ENCODE results near the gene DVL2.

The DVL2 gene

GRCh38 chr17:7233701-7234082 is 625 bp downstream of the DVL2 start (continued):
- TF ChIP-seq ZBTB11 (tag by site-specific recombination; conservative IDR thresholded peaks at IDR 0.05; ENCODE audit: low read depth) (peak; percentile 1; the same call in 1 of the 2 replicates), ZBTB49 (tag by site-specific recombination; IDR thresholded peaks at IDR 0.05; ENCODE audit: low read depth) (no peak), ZIC2 (tag by site-specific recombination; IDR thresholded peaks at IDR 0.05) (no peak), PRDM6 (tag by site-specific recombination; IDR thresholded peaks at IDR 0.05) (no peak), ZNF704 (tag by site-specific recombination; IDR thresholded peaks at IDR 0.05) (no peak), SCRT2 (tag by site-specific recombination; IDR thresholded peaks at IDR 0.05) (no peak), ZNF140 (tag by site-specific recombination; IDR thresholded peaks at IDR 0.05) (no peak)

- 0 out of 2 replicates have a peak overlapping the region, but pooled peaks have one; percentile 2 for H3K4me3 ChIP-seq (ENCODE audit: low read depth, low read length)
- H3K36me3 ChIP-seq (ENCODE audit: control insufficient read depth in 2 of 2, insufficient read depth in 1 of 2, low read length in 2 of 2): peaks cover 22 to 70% of the 10 kb centered on the region in 2 experiments
- ChIA-PET POLR2A (interaction anchor here (14.2 kb wide), 1 partner anchor 10 kb away, joined by 284 read pairs; the partner anchor contains the start of genes ACADVL and DLG4), CTCF (interaction anchor here (1.1 to 1.3 kb wide), 2 partner anchors 11 kb away, joined by 3 read pairs; partner anchors contain the start of gene GABARAP)
- no peaks in the 10 kb centered on the region for H3K9me3 ChIP-seq (ENCODE audit: control insufficient read depth, insufficient read depth, low read depth, low read length)
- peaks cover 3% of the 10 kb centered on the region; the same call in 1 of the 2 replicates for H3K4me1 ChIP-seq (ENCODE audit: control insufficient read depth, insufficient read depth, low read length)
- no peak for TF ChIP-seq RBAK (tag by site-specific recombination; IDR thresholded peaks at IDR 0.05)
- no peak for TF ChIP-seq KLF7 (tag by site-specific recombination; IDR thresholded peaks at IDR 0.05; ENCODE audit: borderline replicate concordance)
- TF ChIP-seq ATF2 (tag by site-specific recombination; IDR thresholded peaks at IDR 0.05; ENCODE audit: low read depth): no peak
- TF ChIP-seq ZSCAN23 (tag by site-specific recombination; IDR thresholded peaks at IDR 0.05): no peak
- no peak for TF ChIP-seq ZNF76 (tag by site-specific recombination; IDR thresholded peaks at IDR 0.05; ENCODE audit: borderline replicate concordance, low read depth)
- no peak for TF ChIP-seq ZNF670 (tag by site-specific recombination; IDR thresholded peaks at IDR 0.05; ENCODE audit: low read depth)
- TF ChIP-seq FEZF1 (tag by site-specific recombination; IDR thresholded peaks at IDR 0.05): no peak
- TF ChIP-seq ZNF561 (tag by site-specific recombination; IDR thresholded peaks at IDR 0.05; ENCODE audit: borderline replicate concordance): no peak
- H3K27ac ChIP-seq (ENCODE audit: extremely low read depth, low read depth, low read length): no peak overlapping the region
Observed at GRCh38 chr17:7232114-7232513, 2.2 kb downstream of the DVL2 start.

Measured in HEK293 (cell line).